H1 (cell line): ENCODE results near the gene ERAP2. TPM values are rescaled to one million over a fixed set of nuclear protein-coding genes. Genes with fewer than 3 reads are reported as not detected.

Experiments
- CTCF ChIA-PET: fragments of 300-600 bp; sonication (Branson Sonifier 250); formaldehyde crosslinking; loops from one replicate; lab custom pipeline; 2021; ENCODE audit not compliant: partially characterized antibody; lab: Charles Lee
- POLR2A ChIA-PET: fragments of 300-600 bp; sonication (Branson Sonifier 250); formaldehyde crosslinking; loops from one replicate; lab custom pipeline; 2021; ENCODE audit warnings: inconsistent platforms; ENCODE audit not compliant: partially characterized antibody; lab: Charles Lee
- DNase-seq, 2 experiments: peaks; one replicate each; pipeline versions ENCODE4 v3.0.0 to v3.0.0-alpha.2; 2010 to 2022; ENCODE audit warnings: low spot score in 2 of 2, low read depth in 1 of 2, mixed read lengths in 1 of 2
- FAIRE-seq: peaks from 2 replicates; lab custom pipeline; 2011; peaks lifted over from hg19 to GRCh38; lab: Jason Lieb, UNC
- H2AFZ ChIP-seq: 2 replicates; pipeline ENCODE4 v1.8.1; 2012; ENCODE audit warnings: low read length, inconsistent platforms
- H2AK5ac ChIP-seq: 2 replicates; pipeline ENCODE4 v1.6.1; 2013; ENCODE audit warnings: low read depth, low read length
- H2BK120ac ChIP-seq: replicated peaks from 2 replicates; pipeline ENCODE3; 2013; ENCODE audit warnings: low read depth, low read length, inconsistent platforms
- H2BK12ac ChIP-seq: 2 replicates; pipeline ENCODE4 v1.6.1; 2013; ENCODE audit warnings: low read depth, low read length
- H2BK15ac ChIP-seq: 2 replicates; pipeline ENCODE4 v1.6.1; 2013; ENCODE audit warnings: low read length
- H2BK20ac ChIP-seq: 2 replicates; pipeline ENCODE4 v1.6.1; 2013; ENCODE audit warnings: low read length
- H2BK5ac ChIP-seq: 2 replicates; pipeline ENCODE4 v1.6.1; 2013; ENCODE audit warnings: low read depth, low read length
- H3K14ac ChIP-seq: 2 replicates; pipeline ENCODE4 v1.6.1; 2013; ENCODE audit warnings: inconsistent platforms; ENCODE audit not compliant: insufficient read length
- H3K18ac ChIP-seq: 2 replicates; pipeline ENCODE4 v1.6.1; 2013; ENCODE audit warnings: low read length; ENCODE audit errors: extremely low read depth
- H3K23ac ChIP-seq: 2 replicates; pipeline ENCODE4 v1.6.1; 2013; ENCODE audit warnings: inconsistent platforms; ENCODE audit not compliant: insufficient read length
- H3K23me2 ChIP-seq: 2 replicates; pipeline ENCODE4 v1.6.1; 2013; ENCODE audit warnings: low read depth, low read length
- H3K27ac ChIP-seq: 2 replicates; pipeline ENCODE4 v1.6.1; 2011; ENCODE audit warnings: low read depth, low read length, inconsistent platforms
- H3K27me3 ChIP-seq, 4 experiments: replicated peaks in 1 of 4; 1 replicate in 1 of 4; 2 replicates in 3 of 4; pipeline versions ENCODE4 v1.6.1 to v1.8.1; 2011 to 2013; ENCODE audit warnings: low read length in 3 of 4, mild to moderate bottlenecking in 3 of 4, inconsistent platforms in 2 of 4, mixed read lengths in 2 of 4, moderate library complexity in 1 of 4; ENCODE audit not compliant: control insufficient read depth in 3 of 4, insufficient read depth in 3 of 4; ENCODE audit errors: extremely low read depth in 1 of 4
- H3K36me3 ChIP-seq, 4 experiments: 2 replicates each; pipeline versions ENCODE4 v1.6.1 to v1.8.1; 2011 to 2013; ENCODE audit warnings: mild to moderate bottlenecking in 4 of 4, low read length in 3 of 4, moderate library complexity in 2 of 4, control low read depth in 1 of 4, inconsistent platforms in 1 of 4; ENCODE audit not compliant: insufficient read depth in 4 of 4, control insufficient read depth in 2 of 4
- H3K4ac ChIP-seq: replicated peaks from 2 replicates; pipeline ENCODE3; 2013; ENCODE audit warnings: low read length, low read depth, mixed read lengths, inconsistent platforms; ENCODE audit not compliant: insufficient read length
- H3K4me1 ChIP-seq, 4 experiments: replicated peaks in 1 of 4; 1 replicate in 1 of 4; 2 replicates in 3 of 4; pipeline versions ENCODE4 v1.6.1 to v1.8.1; 2011 to 2013; ENCODE audit warnings: low read length in 3 of 4, inconsistent platforms in 2 of 4, mixed read lengths in 1 of 4; ENCODE audit not compliant: insufficient read depth in 4 of 4, control insufficient read depth in 3 of 4
- H3K4me2 ChIP-seq, 2 experiments: 2 replicates each; pipeline versions ENCODE4 v1.6.1 to v1.8.1; 2011 to 2013; ENCODE audit warnings: low read depth in 2 of 2, low read length in 2 of 2, control low read depth in 1 of 2, inconsistent platforms in 1 of 2, mild to moderate bottlenecking in 1 of 2; ENCODE audit not compliant: insufficient read depth in 1 of 2
- H3K4me3 ChIP-seq, 4 experiments: fragments of 200-600, 300-600 bp in 1 of 4; sonication (generic), shearing (Covaris generic), sonication (Bioruptor Twin) in 1 of 4; 2 replicates each; pipeline versions ENCODE4 v1.5.1 to v1.8.1; 2011 to 2016; ENCODE audit warnings: low read length in 4 of 4, low read depth in 3 of 4, control low read depth in 2 of 4, inconsistent platforms in 2 of 4, mild to moderate bottlenecking in 2 of 4, mixed read lengths in 1 of 4, moderate library complexity in 1 of 4; ENCODE audit not compliant: insufficient read depth in 2 of 4; ENCODE audit errors: extremely low read depth in 1 of 4
- H3K56ac ChIP-seq: replicated peaks from 2 replicates; pipeline ENCODE3; 2013; ENCODE audit warnings: low read depth, mild to moderate bottlenecking, mixed read lengths, low read length, inconsistent platforms; ENCODE audit not compliant: insufficient read length
- H3K79me1 ChIP-seq: 2 replicates; pipeline ENCODE4 v1.6.1; 2013; ENCODE audit warnings: low read depth, low read length, control low read depth
- H3K79me2 ChIP-seq, 2 experiments: 2 replicates each; pipeline versions ENCODE4 v1.6.1 to v1.8.1; 2012 to 2013; ENCODE audit warnings: low read length in 2 of 2, mild to moderate bottlenecking in 2 of 2, inconsistent platforms in 1 of 2; ENCODE audit not compliant: insufficient read depth in 2 of 2, control insufficient read depth in 1 of 2
- H3K9ac ChIP-seq, 4 experiments: replicated peaks in 1 of 4; 1 replicate in 1 of 4; 2 replicates in 3 of 4; pipeline versions ENCODE4 v1.6.1 to v1.8.1; 2011 to 2013; ENCODE audit warnings: low read depth in 3 of 4, low read length in 3 of 4, control low read depth in 2 of 4, mild to moderate bottlenecking in 2 of 4, moderate library complexity in 2 of 4, inconsistent platforms in 1 of 4; ENCODE audit errors: extremely low read depth in 1 of 4
- H3K9me3 ChIP-seq, 2 experiments: 2 replicates each; pipeline versions ENCODE4 v1.6.1 to v1.8.1; 2012 to 2013; ENCODE audit warnings: mild to moderate bottlenecking in 2 of 2, moderate library complexity in 2 of 2, control low read depth in 1 of 2, inconsistent platforms in 1 of 2, low read depth in 1 of 2, low read length in 1 of 2, mixed read lengths in 1 of 2; ENCODE audit not compliant: insufficient read depth in 2 of 2
- H4K20me1 ChIP-seq, 2 experiments: replicated peaks in 1 of 2; 2 replicates each; pipeline versions ENCODE3 to v1.8.1; 2011 to 2013; ENCODE audit warnings: inconsistent platforms in 2 of 2, low read length in 2 of 2, mild to moderate bottlenecking in 1 of 2; ENCODE audit not compliant: insufficient read depth in 2 of 2, control insufficient read depth in 1 of 2
- H4K5ac ChIP-seq: 2 replicates; pipeline ENCODE4 v1.6.1; 2013; ENCODE audit warnings: low read length, low read depth, mixed read lengths, inconsistent platforms; ENCODE audit not compliant: insufficient read length
- H4K8ac ChIP-seq: 2 replicates; pipeline ENCODE4 v1.8.0; 2013; ENCODE audit warnings: mild to moderate bottlenecking, moderate library complexity, low read length, inconsistent platforms; ENCODE audit not compliant: insufficient read depth; ENCODE audit errors: extremely low read depth
- H4K91ac ChIP-seq: replicated peaks from 2 replicates; pipeline ENCODE3; 2013; ENCODE audit warnings: low read length, mixed read lengths, inconsistent platforms; ENCODE audit not compliant: insufficient read length
- CREB1 ChIP-seq: IDR thresholded peaks from 2 replicates; pipeline ENCODE4 v1.6.1; 2012; ENCODE audit warnings: inconsistent platforms
- CTCF ChIP-seq, 3 experiments: IDR thresholded peaks; 1 replicate in 2 of 3; 2 replicates in 1 of 3; pipeline versions ENCODE4 v1.5.1 to v1.6.1; 2011; ENCODE audit warnings: low read length in 3 of 3, mild to moderate bottlenecking in 3 of 3, inconsistent platforms in 2 of 3, low read depth in 1 of 3, moderate library complexity in 1 of 3; ENCODE audit not compliant: insufficient read depth in 1 of 3; ENCODE audit errors: control extremely low read depth in 1 of 3
- EGR1 ChIP-seq: IDR thresholded peaks from 2 replicates; pipeline ENCODE4 v1.6.1; 2011; ENCODE audit warnings: low read depth, low read length, borderline replicate concordance
- KDM1A ChIP-seq: fragments of 200-600, 300-600 bp; sonication (generic); IDR thresholded peaks from 2 replicates; pipeline ENCODE4 v1.7.1; 2016; ENCODE audit warnings: mild to moderate bottlenecking, low read length, borderline replicate concordance
- NRF1 ChIP-seq: IDR thresholded peaks from 2 replicates; pipeline ENCODE4 v1.6.1; 2011; ENCODE audit warnings: mild to moderate bottlenecking, low read depth, low read length, improper control_type of control experiment
- POU5F1 ChIP-seq: IDR thresholded peaks from 2 replicates; pipeline ENCODE4 v1.6.1; 2011; ENCODE audit warnings: low read depth, mild to moderate bottlenecking, low read length, moderate library complexity
- SIX5 ChIP-seq: IDR thresholded peaks from 2 replicates; pipeline ENCODE4 v1.6.1; 2011; ENCODE audit warnings: mild to moderate bottlenecking, low read depth, low read length
- SP1 ChIP-seq: IDR thresholded peaks from 2 replicates; pipeline ENCODE4 v1.6.1; 2011; ENCODE audit warnings: low read depth, low read length
- SP2 ChIP-seq: IDR thresholded peaks from 2 replicates; pipeline ENCODE4 v1.6.1; 2012; ENCODE audit warnings: mild to moderate bottlenecking, low read length, inconsistent platforms
- SRF ChIP-seq: IDR thresholded peaks from 2 replicates; pipeline ENCODE4 v1.6.1; 2011; ENCODE audit warnings: mild to moderate bottlenecking, low read depth, low read length, moderate library complexity
- WGBS, 2 experiments: shearing (Covaris generic) in 1 of 2; methylation state at CpG; one replicate each; pipeline versions ENCODE4 v1.1.6 to v1.1.7; 2013 to 2015; ENCODE audit warnings: low lambda C conversion rate in 2 of 2, mixed read lengths in 2 of 2, inconsistent platforms in 1 of 2, low coverage in 1 of 2, missing lambda C conversion rate in 1 of 2; ENCODE audit not compliant: insufficient replicate concordance in 2 of 2, insufficient coverage in 1 of 2, insufficient read length in 1 of 2; ENCODE audit errors: extremely low coverage in 1 of 2, missing lambda C conversion rate in 1 of 2; 5-methylcytosine and 5-hydroxymethylcytosine counted together
- polyA plus RNA-seq, 7 experiments: library from polyadenylated mRNA; depleted of rRNA in 3 of 7; stranded (reverse) in 5 of 7; unstranded in 2 of 7; fragments of >200 nt in 5 of 7; fragments of 200-250 nt in 2 of 7; gene quantifications; 1 replicate in 5 of 7; 2 replicates in 1 of 7; 4 replicates in 1 of 7; pipeline versions ENCODE4 v1.2.1 to v1.2.3, GENCODE V29; 2011 to 2013; ENCODE audit warnings: missing spikeins in 2 of 7, mixed read lengths in 2 of 7
- total RNA-seq: library from RNA; stranded (reverse); fragmentation: NEBNext Ultra II Directional; extraction: Animal tissue kit (Norgen Biotek cat#: 25700); gene quantifications from 2 replicates; pipeline ENCODE4 v1.2.1, GENCODE V29; 2021

The ERAP2 gene
- total and polyA plus RNA-seq, 2 of the 8 experiments (the other 6 are each of a cell fraction or from before 2014, with no cell fraction given) = 0.14 TPM; not detected in 1

- no peak overlapping the region for H2BK120ac ChIP-seq
- FAIRE-seq = no peak
- no peak overlapping the region for H2BK12ac ChIP-seq
- H3K36me3 ChIP-seq = no peaks in the 10 kb centered on the region
- H2BK5ac ChIP-seq = no peak overlapping the region
- no peaks in the 10 kb centered on the region for H3K27me3 ChIP-seq
- ChIA-PET CTCF (interaction anchor here (0.5 to 1.0 kb wide), 2 partner anchors 171 to 180 kb away, joined by 3 read pairs; no protein-coding TSS in a partner anchor), POLR2A (no interaction called here)
- TF ChIP-seq SP1 (no peak), CTCF (IDR thresholded peaks at IDR 0.05; ENCODE audit: control extremely low read depth in 1 of 3, insufficient read depth in 1 of 3, low read depth in 1 of 3, low read length in 3 of 3) (no peak), POU5F1 (no peak), EGR1 (no peak), NRF1 (no peak), SIX5 (no peak), CREB1 (no peak), KDM1A (no peak), SRF (no peak), SP2 (no peak)
- no peak overlapping the region for H4K5ac ChIP-seq
- no peak overlapping the region for H3K9ac ChIP-seq
- H4K20me1 ChIP-seq = no peaks in the 10 kb centered on the region
- H3K4me3 ChIP-seq = no peak overlapping the region
- H3K79me2 ChIP-seq = no peaks in the 10 kb centered on the region
- H3K79me1 ChIP-seq = no peaks in the 10 kb centered on the region
- H3K56ac ChIP-seq = no peak overlapping the region
- no peak overlapping the region for H3K18ac ChIP-seq
- H3K4ac ChIP-seq = no peak overlapping the region
- 86% methylated on average over 2 of the region's 2 CpGs; no CpG with 5 or more reads in 1 of the 2 experiments for WGBS, 2 experiments
- no peak overlapping the region; the same call in 1 of the 2 replicates for H2AFZ ChIP-seq
- no peaks in the 10 kb centered on the region; the same call in 1 of the 2 replicates for H3K23me2 ChIP-seq
- no peak for DNase-seq
- H2BK15ac ChIP-seq = no peak overlapping the region
- no peak overlapping the region for H3K23ac ChIP-seq
- H2BK20ac ChIP-seq = no peak overlapping the region
- no peak overlapping the region for H3K4me2 ChIP-seq
- no peak overlapping the region for H4K8ac ChIP-seq
- H3K9me3 ChIP-seq = no peaks in the 10 kb centered on the region
- no peaks in the 10 kb centered on the region for H3K4me1 ChIP-seq
- no peak overlapping the region for H3K27ac ChIP-seq
- no peak overlapping the region for H4K91ac ChIP-seq
- H3K14ac ChIP-seq = no peak overlapping the region
- H2AK5ac ChIP-seq = no peak overlapping the region
Measured at GRCh38 chr5:96863114-96863513, 13.2 kb upstream of the ERAP2 start.
